Left ventricle myocardium inferior (tissue), 1 donor: ENCODE measurements around the gene WDR35. TPM values are rescaled to one million over a fixed set of nuclear protein-coding genes. Genes with fewer than 3 reads are reported as not detected.

ENCODE experiments used
- DNase-seq: peaks from one replicate; pipeline ENCODE4 v3.0.0-alpha.2; 2020
- H3K27ac ChIP-seq: fragments of 200-600 bp; replicated peaks from 2 replicates; pipeline ENCODE4 v1.8.0; 2021
- H3K27me3 ChIP-seq: fragments of 200-600 bp; 2 replicates; pipeline ENCODE4 v1.8.0; 2021; ENCODE audit warnings: low read depth
- H3K36me3 ChIP-seq: fragments of 200-600 bp; 2 replicates; pipeline ENCODE4 v1.8.0; 2021
- H3K4me1 ChIP-seq: fragments of 200-600 bp; 2 replicates; pipeline ENCODE4 v1.8.0; 2021
- H3K4me3 ChIP-seq: fragments of 200-600 bp; 2 replicates; pipeline ENCODE4 v1.8.0; 2021; ENCODE audit warnings: mild to moderate bottlenecking, moderate library complexity
- H3K9me3 ChIP-seq: fragments of 200-600 bp; replicated peaks from 2 replicates; pipeline ENCODE4 v1.8.0; 2021
- CTCF ChIP-seq: fragments of 200-600 bp; IDR thresholded peaks from 2 replicates; pipeline ENCODE4 v1.8.0; 2021; ENCODE audit warnings: antibody characterized with exemption, mild to moderate bottlenecking, borderline replicate concordance
- intact Hi-C: fragments of 100-400 bp; cut with micrococcal nuclease; formaldehyde crosslinking; loops from one replicate; pipeline ENCODE4 v1.11.0; 2022
- long read RNA-seq: library from polyadenylated mRNA; unstranded; transcript quantifications from one replicate; pipeline ENCODE4 v2.0.0, GENCODE V29; 2021
- total RNA-seq: library from RNA; stranded (reverse); fragmentation: NEBNext Ultra II Directional; extraction: Animal tissue kit (Norgen Biotek cat#: 25700); gene quantifications from one replicate; pipeline ENCODE4 v1.2.1, GENCODE V29; 2021
- donor health status: DM: no; HTN: yes; CAD: no; lungs with severe emphysema.

Gene WDR35
- total RNA-seq: 4.8 TPM
- long read RNA-seq, full-length matches to known transcripts: 1 of 5 reads
- long read RNA-seq, partial matches to known transcripts: 3 of 5 reads
- long read RNA-seq, other reads (novel, unspliced or antisense): 1 of 5 reads

GRCh38 chr2:19989667-19990415, at the start of gene WDR35:
TSS of gene WDR35 (minus strand) at chr2:19990105. CDS start at chr2:19990015, 90 bp downstream.
- H3K36me3 ChIP-seq: no peaks in the 10 kb centered on the region
- peak; percentile 91 for DNase-seq
- peak within 1 kb of the TSS; percentile 76 for H3K27ac ChIP-seq
- H3K9me3 ChIP-seq: no peaks in the 10 kb centered on the region
- peaks cover 26% of the 10 kb centered on the region for H3K4me1 ChIP-seq
- H3K27me3 ChIP-seq: no peaks in the 10 kb centered on the region
- intact Hi-C loops: no loop called here
- peak within 1 kb of the TSS; percentile 90 for H3K4me3 ChIP-seq
- no peak for TF ChIP-seq CTCF

GRCh38 chr2:20037660-20038059, 47.8 kb upstream of the WDR35 start:
- no peak for TF ChIP-seq CTCF
- Histone ChIP-seq H3K36me3 (peaks cover 81% of the 10 kb centered on the region), H3K4me3 (no peak overlapping the region), H3K27ac (peak overlapping the region; percentile 10), H3K27me3 (no peaks in the 10 kb centered on the region), H3K4me1 (peaks cover 93% of the 10 kb centered on the region), H3K9me3 (no peaks in the 10 kb centered on the region)
- no peak for DNase-seq
- intact Hi-C loops: no loop called here

- Histone ChIP-seq H3K9me3 (no peaks in the 10 kb centered on the region), H3K27ac (peak overlapping the region; percentile 77), H3K27me3 (no peaks in the 10 kb centered on the region), H3K4me3 (no peak overlapping the region), H3K4me1 (peaks cover 77% of the 10 kb centered on the region), H3K36me3 (peaks cover 96% of the 10 kb centered on the region)
- intact Hi-C loops: no loop called here
- TF ChIP-seq CTCF: no peak
- no peak for DNase-seq
Measured at GRCh38 chr2:20035955-20036666, 46.2 kb upstream of the WDR35 start.

- no peak for TF ChIP-seq CTCF
- H3K27ac ChIP-seq: peak overlapping the region; percentile 77
- no peaks in the 10 kb centered on the region for H3K27me3 ChIP-seq
- H3K36me3 ChIP-seq: peaks cover 97% of the 10 kb centered on the region
- H3K4me1 ChIP-seq: peaks cover 64% of the 10 kb centered on the region
- H3K9me3 ChIP-seq: peaks cover 5% of the 10 kb centered on the region
- intact Hi-C loops: no loop called here
- no peak overlapping the region for H3K4me3 ChIP-seq
- no peak for DNase-seq
Measured at GRCh38 chr2:20034821-20035220, 44.9 kb upstream of the WDR35 start.

GRCh38 chr2:20034218-20034617, 44.3 kb upstream of the WDR35 start:
- peaks cover 62% of the 10 kb centered on the region for H3K4me1 ChIP-seq

More at GRCh38 chr2:20034218-20034617, 44.3 kb upstream of the WDR35 start:
- H3K36me3 ChIP-seq: peaks cover 97% of the 10 kb centered on the region
- intact Hi-C loops: no loop called here
- H3K27ac ChIP-seq: peak overlapping the region; percentile 77
- no peak for DNase-seq
- no peak for TF ChIP-seq CTCF
- no peak overlapping the region for H3K4me3 ChIP-seq
- no peaks in the 10 kb centered on the region for H3K27me3 ChIP-seq
- H3K9me3 ChIP-seq: peaks cover 9% of the 10 kb centered on the region
